ENCODE results near the gene UBAC1.

DNA sequence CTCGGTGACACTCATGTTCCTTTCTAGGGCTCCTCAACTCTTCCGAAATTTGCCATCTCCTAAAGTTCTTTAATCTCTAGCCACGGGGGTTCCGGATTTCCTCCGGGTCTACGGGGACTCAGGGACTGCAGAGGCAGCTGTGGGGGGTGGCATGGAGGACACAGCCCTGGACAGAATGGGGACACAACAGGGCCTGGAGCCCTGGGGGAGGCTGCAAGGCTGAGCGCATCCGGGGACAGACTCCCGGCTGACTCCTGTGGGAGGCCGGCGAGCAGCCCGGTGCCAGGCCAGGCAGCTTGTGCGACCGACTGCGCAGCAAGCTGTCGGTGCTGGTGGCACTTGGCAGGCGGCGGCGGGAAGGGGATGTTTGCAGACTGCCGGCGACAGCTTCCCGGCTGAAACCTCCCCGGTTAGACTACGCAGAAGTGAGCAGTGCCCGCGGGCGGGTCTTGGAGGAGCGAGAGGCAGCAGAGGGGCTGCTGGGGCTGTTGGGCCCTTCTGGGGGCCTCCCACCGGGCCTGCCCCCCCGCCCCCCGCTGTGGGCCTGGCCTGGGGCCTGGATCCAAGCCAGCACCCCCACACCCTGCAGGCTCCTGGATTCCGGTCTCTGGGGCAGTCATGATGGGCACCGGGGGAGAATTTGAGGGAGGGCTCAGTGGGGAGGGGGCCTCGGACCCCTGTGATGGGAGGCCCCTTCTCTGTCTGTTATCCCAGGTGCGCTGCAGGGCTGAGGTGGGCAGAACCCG, 28.7 kb upstream of the UBAC1 start:
- TF ChIP-seq CTCF (optimal IDR thresholded peaks at IDR 0.05 in 1 of 3, IDR thresholded peaks at IDR 0.05 in 1 of 3, conservative IDR thresholded peaks at IDR 0.05 in 1 of 3; ENCODE audit: extremely low read depth in 1 of 3, insufficient read depth in 2 of 3, low read length in 3 of 3) = no peak
- peak; percentile 82 for TF ChIP-seq EZH2 (IDR thresholded peaks at IDR 0.05; ENCODE audit: low read length)
